Measurements from ENCODE around the gene PUS3.

The PUS3 gene

DNA sequence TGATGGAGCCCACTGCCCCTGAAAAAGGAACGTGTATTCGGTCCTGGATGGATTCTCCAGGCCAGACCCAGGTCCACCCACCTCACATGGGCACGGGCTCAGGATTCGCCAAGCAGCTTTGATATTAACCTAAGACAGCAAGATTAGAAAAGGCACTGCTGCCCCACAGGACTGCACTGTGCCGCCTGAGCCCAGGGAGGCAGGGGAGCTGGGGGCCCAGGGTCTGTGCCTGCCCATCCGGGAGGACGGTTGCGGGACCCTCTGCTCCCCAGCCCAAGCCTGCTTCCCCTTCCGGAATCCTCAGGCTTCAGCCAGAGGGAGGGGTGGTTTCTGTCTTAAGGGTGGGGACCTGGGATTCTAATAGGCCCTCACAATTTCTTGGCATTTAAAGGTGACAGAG lies 29.3 kb upstream of the PUS3 start:
- no peak for DNase-seq (ENCODE audit: low read depth in 2 of 2)
- TF ChIP-seq, protein P1, sequence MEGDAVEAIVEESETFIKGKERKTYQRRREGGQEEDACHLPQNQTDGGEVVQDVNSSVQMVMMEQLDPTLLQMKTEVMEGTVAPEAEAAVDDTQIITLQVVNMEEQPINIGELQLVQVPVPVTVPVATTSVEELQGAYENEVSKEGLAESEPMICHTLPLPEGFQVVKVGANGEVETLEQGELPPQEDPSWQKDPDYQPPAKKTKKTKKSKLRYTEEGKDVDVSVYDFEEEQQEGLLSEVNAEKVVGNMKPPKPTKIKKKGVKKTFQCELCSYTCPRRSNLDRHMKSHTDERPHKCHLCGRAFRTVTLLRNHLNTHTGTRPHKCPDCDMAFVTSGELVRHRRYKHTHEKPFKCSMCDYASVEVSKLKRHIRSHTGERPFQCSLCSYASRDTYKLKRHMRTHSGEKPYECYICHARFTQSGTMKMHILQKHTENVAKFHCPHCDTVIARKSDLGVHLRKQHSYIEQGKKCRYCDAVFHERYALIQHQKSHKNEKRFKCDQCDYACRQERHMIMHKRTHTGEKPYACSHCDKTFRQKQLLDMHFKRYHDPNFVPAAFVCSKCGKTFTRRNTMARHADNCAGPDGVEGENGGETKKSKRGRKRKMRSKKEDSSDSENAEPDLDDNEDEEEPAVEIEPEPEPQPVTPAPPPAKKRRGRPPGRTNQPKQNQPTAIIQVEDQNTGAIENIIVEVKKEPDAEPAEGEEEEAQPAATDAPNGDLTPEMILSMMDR (IDR thresholded peaks at IDR 0.05; ENCODE audit: low read depth, low read length): no peak
- no peak overlapping the region for H3K4me3 ChIP-seq (replicated peaks in 1 of 2; ENCODE audit: low read depth in 2 of 2, low read length in 2 of 2)

DNA sequence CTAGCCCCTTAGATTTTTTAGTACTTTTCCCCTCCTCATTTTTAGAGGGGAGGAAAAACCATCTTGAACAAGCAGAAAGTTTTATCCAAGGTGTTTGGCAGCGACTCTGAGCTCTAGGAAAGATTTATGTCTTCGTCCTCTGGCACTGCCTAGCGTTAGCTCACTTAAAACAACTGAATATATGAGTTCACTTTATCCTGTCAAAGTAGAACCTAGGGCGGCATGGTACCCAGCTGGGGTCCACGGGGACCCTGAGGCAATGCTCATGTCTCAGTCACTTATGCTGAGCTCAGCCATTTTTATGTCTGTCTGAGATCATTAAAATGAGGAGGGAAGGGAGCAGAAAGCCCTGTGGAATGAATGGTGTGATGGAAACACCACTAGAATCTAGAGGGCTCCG lies 28.7 kb upstream of the PUS3 start:
- TF ChIP-seq, protein P1 (IDR thresholded peaks at IDR 0.05; ENCODE audit: low read depth, low read length): no peak
- DNase-seq (ENCODE audit: low read depth in 2 of 2): no peak
- no peak overlapping the region for H3K4me3 ChIP-seq (replicated peaks in 1 of 2; ENCODE audit: low read depth in 2 of 2, low read length in 2 of 2)

DNA sequence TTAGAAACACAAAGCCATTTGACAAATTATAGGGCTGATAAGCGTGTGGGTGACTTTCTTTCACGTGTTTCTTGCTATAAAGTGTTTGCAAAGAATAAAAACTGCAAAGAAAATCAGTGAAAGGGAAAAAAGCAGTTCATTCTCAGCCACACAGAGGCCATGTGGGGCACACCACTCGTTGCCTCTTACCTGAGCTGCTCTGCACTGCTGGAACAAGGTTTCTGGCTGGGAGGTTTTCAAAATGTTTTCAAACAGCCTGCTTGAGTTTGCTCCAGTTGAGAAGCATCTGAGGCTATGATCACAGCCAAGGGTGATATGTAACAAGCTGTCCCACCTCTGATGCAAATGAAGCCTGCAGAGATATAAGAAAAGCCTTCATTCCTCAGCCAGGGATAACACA lies 28.1 kb upstream of the PUS3 start:
- TF ChIP-seq, protein P1 (IDR thresholded peaks at IDR 0.05; ENCODE audit: low read depth, low read length): no peak
- H3K4me3 ChIP-seq (replicated peaks in 1 of 2; ENCODE audit: low read depth in 2 of 2, low read length in 2 of 2): no peak overlapping the region
- no peak for DNase-seq (ENCODE audit: low read depth in 2 of 2)

DNA sequence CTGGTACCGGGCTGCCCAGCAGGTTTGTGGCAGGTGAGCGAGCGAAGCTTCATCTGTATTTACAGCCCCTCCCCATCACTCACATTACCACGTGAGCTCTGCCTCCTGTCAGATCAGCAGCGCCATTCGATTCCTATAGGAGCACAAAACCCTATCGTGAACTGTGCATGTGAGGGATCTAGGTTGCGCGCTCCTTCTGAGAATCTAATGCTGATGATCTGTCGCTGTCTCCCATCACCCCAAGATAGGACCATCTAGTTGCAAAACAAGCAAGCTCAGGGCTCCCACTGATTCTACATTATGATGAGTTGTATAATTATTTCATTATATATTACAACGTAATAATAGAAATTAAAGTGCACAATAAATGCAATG lies 27.1 kb upstream of the PUS3 start:
- TF ChIP-seq, protein P1 (IDR thresholded peaks at IDR 0.05; ENCODE audit: low read depth, low read length): no peak
- no peak for DNase-seq (ENCODE audit: low read depth in 2 of 2)
- H3K4me3 ChIP-seq (replicated peaks in 1 of 2; ENCODE audit: low read depth in 2 of 2, low read length in 2 of 2): no peak overlapping the region

DNA sequence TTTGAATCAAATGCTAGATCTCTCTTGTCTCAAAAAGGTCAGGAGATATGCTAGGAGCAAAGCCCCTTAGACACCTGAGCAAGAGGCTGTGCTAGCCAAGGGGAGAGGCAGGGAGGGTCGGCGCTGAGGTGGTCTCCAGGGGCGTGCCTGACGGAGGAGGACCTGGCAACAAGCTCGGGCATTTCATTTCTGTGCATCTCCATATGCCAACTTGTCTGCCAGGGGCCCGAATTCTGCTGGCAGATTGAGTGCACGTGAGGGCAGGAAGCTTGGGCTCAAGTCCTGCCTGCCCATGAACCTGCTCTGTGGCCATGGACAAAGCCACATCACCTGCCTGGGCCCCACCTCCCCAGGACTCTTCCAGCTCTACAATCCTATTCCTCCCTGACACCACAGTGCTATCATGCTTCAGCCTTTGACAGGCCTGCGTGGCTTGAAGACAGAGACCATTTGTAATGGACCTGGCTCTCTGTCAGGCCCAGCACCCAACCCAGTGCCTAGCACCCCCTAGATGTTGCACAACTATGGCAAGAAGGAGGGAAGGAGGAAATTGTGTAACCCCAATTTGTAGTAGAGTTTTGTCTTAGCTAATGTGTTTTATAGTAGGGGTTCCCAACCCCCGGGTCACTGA lies 26.6 kb upstream of the PUS3 start:
- no peak overlapping the region for H3K4me3 ChIP-seq (replicated peaks in 1 of 2; ENCODE audit: low read depth in 2 of 2, low read length in 2 of 2)
- no peak for DNase-seq (ENCODE audit: low read depth in 2 of 2)
- TF ChIP-seq, protein P1 (IDR thresholded peaks at IDR 0.05; ENCODE audit: low read depth, low read length): no peak

DNA sequence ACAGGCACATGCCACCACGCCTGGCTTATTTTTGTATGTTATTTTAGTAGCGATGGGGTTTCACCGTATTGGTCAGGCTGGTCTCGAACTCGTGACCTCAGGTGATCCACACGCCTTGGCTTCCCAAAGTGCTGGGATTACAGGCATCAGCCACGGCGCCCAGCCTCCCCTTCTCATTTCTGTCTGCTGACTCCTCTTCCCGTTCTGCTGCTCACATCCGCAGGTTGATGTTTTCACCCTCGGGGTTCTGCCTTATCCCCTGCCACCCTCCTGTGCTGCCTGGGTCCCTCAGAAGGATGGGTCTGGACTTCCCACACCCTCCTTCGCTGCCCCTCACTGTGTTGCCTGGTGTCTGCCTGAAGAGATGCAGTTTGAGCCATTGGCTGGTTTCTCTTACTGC lies 23.7 kb upstream of the PUS3 start:
- no peak for DNase-seq (ENCODE audit: low read depth in 2 of 2)
- H3K4me3 ChIP-seq (replicated peaks in 1 of 2; ENCODE audit: low read depth in 2 of 2, low read length in 2 of 2): no peak overlapping the region
- TF ChIP-seq, protein P1 (IDR thresholded peaks at IDR 0.05; ENCODE audit: low read depth, low read length): no peak

DNA sequence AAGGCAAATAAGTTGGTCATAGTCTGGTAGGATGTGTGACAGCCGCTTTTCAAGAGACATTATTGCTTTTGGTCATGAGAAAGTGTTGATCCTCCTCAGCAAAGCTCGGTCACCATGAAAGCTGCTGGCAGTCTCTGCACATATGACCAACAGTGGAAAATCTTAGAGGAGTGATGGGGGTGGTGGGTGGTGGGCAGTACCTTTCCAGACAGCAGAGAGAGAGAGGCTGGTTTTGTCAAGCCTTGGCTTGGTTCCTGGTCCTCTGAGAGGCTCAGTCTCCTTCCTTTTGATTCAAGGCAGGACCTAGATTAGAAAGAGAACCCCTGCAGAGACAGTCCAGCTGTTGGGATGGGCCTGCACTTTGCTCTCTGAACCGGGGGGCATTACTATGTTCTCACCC lies 22.8 kb upstream of the PUS3 start:
- no peak overlapping the region for H3K4me3 ChIP-seq (replicated peaks in 1 of 2; ENCODE audit: low read depth in 2 of 2, low read length in 2 of 2)
- DNase-seq (ENCODE audit: low read depth in 2 of 2): no peak
- TF ChIP-seq, protein P1 (IDR thresholded peaks at IDR 0.05; ENCODE audit: low read depth, low read length): no peak
